Spleen (tissue), 11 donors: ENCODE results near the gene PDZD2. TPM values are rescaled to one million over a fixed set of nuclear protein-coding genes. Genes with fewer than 3 reads are reported as not detected.

Source experiments
- DNase-seq: peaks from one replicate; pipeline ENCODE4 v3.0.0-alpha.2; 2020
- H3K27ac ChIP-seq, 8 donors: fragments of 200-600 bp; sonication (generic) in 7 of 8; 1 replicate in 4 of 8; 2 replicates in 4 of 8; pipeline versions ENCODE4 v1.5.0 to v1.8.0; 2016 to 2021; ENCODE audit warnings: inconsistent platforms in 4 of 8, mild to moderate bottlenecking in 4 of 8, moderate library complexity in 1 of 8
- H3K27me3 ChIP-seq, 7 donors: fragments of 200-600 bp; sonication (generic) in 6 of 7; replicated peaks in 1 of 7; 1 replicate in 4 of 7; 2 replicates in 3 of 7; pipeline versions ENCODE4 v1.5.0 to v1.8.0; 2016 to 2021; ENCODE audit warnings: inconsistent platforms in 3 of 7, mild to moderate bottlenecking in 1 of 7
- H3K36me3 ChIP-seq, 6 donors: fragments of 200-600 bp; sonication (generic) in 5 of 6; 1 replicate in 4 of 6; 2 replicates in 2 of 6; pipeline versions ENCODE4 v1.5.0 to v1.8.0; 2016 to 2021; ENCODE audit warnings: inconsistent platforms in 2 of 6
- H3K4me1 ChIP-seq, 6 donors: fragments of 200-600 bp; sonication (generic) in 5 of 6; 1 replicate in 3 of 6; 2 replicates in 3 of 6; pipeline versions ENCODE4 v1.5.0 to v1.8.0; 2016 to 2021; ENCODE audit warnings: inconsistent platforms in 3 of 6
- H3K4me3 ChIP-seq, 8 donors: fragments of 200-600 bp; sonication (generic) in 7 of 8; 1 replicate in 4 of 8; 2 replicates in 4 of 8; pipeline versions ENCODE4 v1.5.0 to v1.8.0; 2016 to 2021; ENCODE audit warnings: inconsistent platforms in 4 of 8, mild to moderate bottlenecking in 4 of 8, moderate library complexity in 2 of 8
- H3K9me3 ChIP-seq, 8 donors: fragments of 200-600 bp; sonication (generic) in 7 of 8; 1 replicate in 4 of 8; 2 replicates in 4 of 8; pipeline versions ENCODE4 v1.5.0 to v1.8.0; 2016 to 2021; ENCODE audit warnings: inconsistent platforms in 4 of 8
- CTCF ChIP-seq, 11 experiments: fragments of 200-600 bp in 7 of 11; fragments of 450-650 bp in 4 of 11; sonication (generic) in 4 of 11; IDR thresholded peaks in 8 of 11; conservative IDR thresholded peaks in 3 of 11; 1 replicate in 7 of 11; 2 replicates in 4 of 11; pipeline versions ENCODE4 v1.4.0 to v1.8.0; 2016 to 2021; ENCODE audit warnings: antibody characterized with exemption in 11 of 11, inconsistent platforms in 4 of 11, mild to moderate bottlenecking in 1 of 11
- POLR2A ChIP-seq, 3 donors: fragments of 450-650 bp; IDR thresholded peaks; one replicate each; pipeline ENCODE4 v1.5.1; 2017; ENCODE audit warnings: antibody characterized with exemption in 3 of 3, mild to moderate bottlenecking in 1 of 3
- POLR2AphosphoS5 ChIP-seq, 3 donors: sonication (generic); formaldehyde crosslinking; IDR thresholded peaks; one replicate each; pipeline ENCODE4 v1.5.1; 2017; ENCODE audit warnings: antibody characterized with exemption in 3 of 3
- WGBS, 5 donors: extraction: QIAGEN DNeasy Blood & Tissue Kit in 3 of 5; methylation state at CpG; one replicate each; pipeline versions ENCODE4 v1.1.5 to v1.1.7; 2013 to 2018; 5-methylcytosine and 5-hydroxymethylcytosine counted together
- intact Hi-C: fragments of 100-400 bp; cut with DNase I; formaldehyde crosslinking; loops from one replicate; pipeline ENCODE4 v1.15.0; 2023; ENCODE audit warnings: low total_unique reads
- polyA plus RNA-seq, 3 donors: library from polyadenylated mRNA; stranded (reverse); fragments of 200-250 nt; gene quantifications; one replicate each; pipeline ENCODE4 v1.2.1, GENCODE V29; 2013
- total RNA-seq, 7 donors: library from RNA; depleted of rRNA in 3 of 7; stranded (reverse); fragments of >200 nt in 3 of 7; fragmentation: NEBNext Ultra II Directional in 4 of 7; extraction: Animal tissue kit (Norgen Biotek cat#: 25700) in 4 of 7; gene quantifications; one replicate each; pipeline versions ENCODE4 v1.1.0 to v1.2.1, GENCODE V29; 2016 to 2021
- donor health status: healthy with polysubstance abuse.
- donor health status: DM: no; HTN: no; CAD: no; lungs with moderate emphysema.
- donor health status: DM: no; HTN: no; CAD: no.
- donor health status: Bipolar disorder and iron deficiency.
- donor health status: healthy.
- donor health status: DM: no; HTN: no; CAD: no.
- donor health status: DM: yes; HTN: yes; CAD: no.

The PDZD2 gene
- total and polyA plus RNA-seq, 10 donors = 0.09 to 4.7 (median 2.4) TPM

DNA sequence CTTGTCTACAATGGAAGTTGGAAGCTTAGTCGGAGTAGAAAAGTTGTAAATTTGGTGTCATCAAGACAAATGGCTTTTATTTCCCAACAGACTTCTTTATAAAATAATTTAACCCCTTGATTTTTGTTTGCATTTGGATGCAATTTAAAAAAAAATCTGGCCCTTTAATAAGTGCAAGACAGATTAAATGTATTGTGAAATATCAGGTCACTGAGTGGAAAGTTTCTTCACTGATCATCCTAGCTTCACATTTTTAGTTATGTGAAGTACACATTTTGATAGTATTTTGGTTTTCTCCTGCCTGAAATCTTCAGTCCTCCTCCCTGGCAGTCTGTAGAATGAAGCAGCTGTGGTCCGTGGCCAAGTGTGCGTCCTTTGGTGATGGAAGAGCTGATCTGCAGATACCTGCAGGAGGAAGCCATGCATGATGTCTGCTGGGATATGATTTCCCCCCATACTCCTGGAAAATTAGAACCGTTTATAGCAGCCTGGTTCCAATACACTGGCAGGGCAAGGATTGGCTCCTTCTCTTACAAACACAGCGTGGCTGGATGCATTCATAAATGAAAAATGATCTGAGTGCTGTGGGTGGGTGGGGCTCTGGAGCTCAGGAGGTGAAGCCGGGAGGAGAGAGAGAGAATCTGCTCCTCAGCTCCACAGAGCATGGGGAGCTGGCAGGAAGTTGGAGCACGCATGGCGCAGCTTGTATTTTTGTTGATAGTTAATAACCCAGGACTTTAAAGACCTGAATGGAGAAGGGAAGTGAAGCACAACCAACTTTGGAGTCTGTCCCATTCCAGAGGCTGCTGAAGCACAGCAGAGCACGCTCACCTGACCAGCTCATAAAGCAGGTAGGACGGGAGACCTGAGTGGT is 296.8 kb downstream of the PDZD2 start:
- no peaks in the 10 kb centered on the region for H3K27me3 ChIP-seq
- H3K4me3 ChIP-seq = no peak overlapping the region
- H3K36me3 ChIP-seq = no peaks in the 10 kb centered on the region
- H3K4me1 ChIP-seq = no peaks in the 10 kb centered on the region
- DNase-seq = no peak
- intact Hi-C loops = no loop called here
- H3K9me3 ChIP-seq = no peaks in the 10 kb centered on the region
- TF ChIP-seq POLR2AphosphoS5 (IDR thresholded peaks at IDR 0.05) = no peak
- no peak overlapping the region for H3K27ac ChIP-seq
- 67 to 79% (median 72%) methylated on average over 10 of the region's 10 CpGs for WGBS, 5 donors

DNA sequence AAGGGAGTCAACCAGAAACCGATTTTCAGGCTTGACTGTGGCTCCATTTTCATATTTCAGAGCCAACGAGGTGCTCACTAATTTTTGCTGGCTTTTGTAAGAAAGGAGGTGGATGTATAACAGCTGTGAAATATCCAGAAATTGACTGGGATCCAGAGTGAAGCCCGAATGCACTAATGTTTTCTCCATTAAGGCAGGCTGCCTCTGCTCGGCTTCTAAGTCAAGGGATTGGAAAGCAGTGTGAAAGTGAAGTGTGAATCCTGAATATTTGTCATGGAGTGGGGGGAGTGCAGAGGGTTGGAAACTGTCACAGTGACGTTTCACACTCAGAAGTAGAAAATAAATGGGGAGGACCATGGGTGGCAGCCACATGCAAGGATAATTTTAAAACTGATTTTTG is 297.8 kb downstream of the PDZD2 start:
- no peaks in the 10 kb centered on the region for H3K4me1 ChIP-seq
- no peaks in the 10 kb centered on the region for H3K9me3 ChIP-seq
- intact Hi-C loops = no loop called here
- H3K27ac ChIP-seq = no peak overlapping the region
- WGBS, 5 donors = 58 to 75% (median 66%) methylated on average over 5 of the region's 5 CpGs
- no peaks in the 10 kb centered on the region for H3K27me3 ChIP-seq
- DNase-seq = no peak
- no peak overlapping the region for H3K4me3 ChIP-seq
- H3K36me3 ChIP-seq = no peaks in the 10 kb centered on the region
- TF ChIP-seq CTCF (IDR thresholded peaks at IDR 0.05 in 8 of 11, conservative IDR thresholded peaks at IDR 0.05 in 3 of 11) = no peak
- TF ChIP-seq POLR2A (IDR thresholded peaks at IDR 0.05) = no peak
- TF ChIP-seq POLR2AphosphoS5 (IDR thresholded peaks at IDR 0.05) = no peak

GRCh38 chr5:31937226-31937625 is 298.3 kb downstream of the PDZD2 start:
- intact Hi-C loops = no loop called here
- 82 to 95% (median 90%) methylated on average over 7 of the region's 7 CpGs for WGBS, 5 donors
- Histone ChIP-seq H3K27ac (no peak overlapping the region), H3K4me3 (no peak overlapping the region), H3K27me3 (no peaks in the 10 kb centered on the region), H3K36me3 (no peaks in the 10 kb centered on the region), H3K9me3 (no peaks in the 10 kb centered on the region), H3K4me1 (no peaks in the 10 kb centered on the region)
- DNase-seq = no peak
- TF ChIP-seq POLR2AphosphoS5 (IDR thresholded peaks at IDR 0.05) (no peak), POLR2A (IDR thresholded peaks at IDR 0.05) (no peak), CTCF (IDR thresholded peaks at IDR 0.05 in 8 of 11, conservative IDR thresholded peaks at IDR 0.05 in 3 of 11) (no peak)

- DNase-seq = no peak
- no peak overlapping the region for H3K4me3 ChIP-seq
- intact Hi-C loops = no loop called here
Observed at GRCh38 chr5:31937703-31938102, 298.8 kb downstream of the PDZD2 start.

More at GRCh38 chr5:31937703-31938102, 298.8 kb downstream of the PDZD2 start:
- no peaks in the 10 kb centered on the region for H3K27me3 ChIP-seq
- H3K4me1 ChIP-seq = no peaks in the 10 kb centered on the region
- no peak overlapping the region for H3K27ac ChIP-seq
- no peak for TF ChIP-seq CTCF (IDR thresholded peaks at IDR 0.05 in 8 of 11, conservative IDR thresholded peaks at IDR 0.05 in 3 of 11)
- TF ChIP-seq POLR2AphosphoS5 (IDR thresholded peaks at IDR 0.05) = no peak
- TF ChIP-seq POLR2A (IDR thresholded peaks at IDR 0.05) = no peak
- no peaks in the 10 kb centered on the region for H3K9me3 ChIP-seq
- H3K36me3 ChIP-seq = no peaks in the 10 kb centered on the region
- WGBS, 5 donors = 71 to 84% (median 76%) methylated on average over 5 of the region's 5 CpGs
